ENCODE measurements around the gene IMMP2L. TPM values are rescaled to one million over a fixed set of nuclear protein-coding genes. Genes with fewer than 3 reads are reported as not detected.

Gene IMMP2L
- total and polyA plus RNA-seq, 2 of the 4 experiments (the other 2 are of a cell fraction) = 5.8 to 9.3 TPM

DNA sequence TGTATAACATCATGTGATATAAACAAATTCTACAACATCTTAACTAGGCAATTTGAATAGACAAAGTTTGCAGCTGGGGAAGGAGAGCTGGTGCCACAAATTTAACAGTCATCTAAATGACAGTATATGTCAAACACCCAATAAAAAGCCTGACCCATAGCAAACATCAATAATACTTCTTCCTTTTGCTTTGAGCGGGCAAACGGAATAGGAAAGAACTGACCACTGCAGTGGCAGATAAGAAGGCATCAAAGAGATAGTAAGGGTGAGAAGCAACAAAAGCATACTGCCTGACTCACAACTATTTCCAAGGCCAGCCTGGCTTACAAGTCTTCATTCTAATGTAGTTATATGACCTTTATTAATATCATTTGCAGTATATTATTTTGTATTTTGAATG lies 371.5 kb downstream of the IMMP2L start:
- Histone ChIP-seq H3K9ac (ENCODE audit: low read depth, low read length) (no peak overlapping the region), H3K23ac (ENCODE audit: low read depth, low read length) (no peak overlapping the region), H3K4ac (ENCODE audit: low read depth, low read length) (no peak overlapping the region), H2AFZ (replicated peaks; ENCODE audit: low read length, poor library complexity) (no peak overlapping the region), H3K4me3 (ENCODE audit: insufficient read depth, low read depth, low read length) (no peak overlapping the region), H2BK120ac (ENCODE audit: low read depth, low read length) (no peak overlapping the region), H2BK5ac (ENCODE audit: low read depth, low read length, poor library complexity, severe bottlenecking) (no peak overlapping the region), H2AK9ac (replicated peaks; ENCODE audit: low read depth, low read length, poor library complexity) (no peak overlapping the region), H3K4me1 (ENCODE audit: control insufficient read depth, insufficient read depth, low read length) (no peaks in the 10 kb centered on the region), H3K14ac (replicated peaks; ENCODE audit: low read depth, low read length) (no peak overlapping the region), H3K36me3 (ENCODE audit: control insufficient read depth, insufficient read depth, low read length) (no peaks in the 10 kb centered on the region), H2BK15ac (ENCODE audit: low read depth, low read length) (no peak overlapping the region), H4K91ac (ENCODE audit: insufficient read depth, low read depth, low read length) (no peak overlapping the region), H3K56ac (ENCODE audit: extremely low read depth, insufficient read depth, low read length) (no peak overlapping the region), H2BK20ac (ENCODE audit: low read depth, low read length) (no peak overlapping the region), H3K4me2 (ENCODE audit: low read depth, low read length) (no peak overlapping the region), H4K20me1 (ENCODE audit: insufficient read depth, low read length) (no peaks in the 10 kb centered on the region), H3K27ac (ENCODE audit: insufficient read depth, low read length) (no peak overlapping the region), H4K5ac (ENCODE audit: low read depth, low read length) (no peak overlapping the region), H4K8ac (ENCODE audit: low read depth in 2 of 2, low read length in 2 of 2) (no peak overlapping the region), H3K9me3 (ENCODE audit: control insufficient read depth, insufficient read depth, low read length) (no peaks in the 10 kb centered on the region), H2AK5ac (ENCODE audit: low read depth, low read length) (no peak overlapping the region), H3K79me1 (ENCODE audit: low read depth in 1 of 2, low read length in 2 of 2) (no peaks in the 10 kb centered on the region), H3K9me1 (ENCODE audit: insufficient read depth, low read length) (peaks cover 1% of the 10 kb centered on the region; the same call in 1 of the 2 replicates), H3K18ac (ENCODE audit: low read depth, low read length) (no peak overlapping the region), H3K27me3 (ENCODE audit: control insufficient read depth, insufficient read depth, low read length) (no peaks in the 10 kb centered on the region)
- no peak for TF ChIP-seq NFE2L2 (IDR thresholded peaks at IDR 0.05; ENCODE audit: low read depth, low read length)
- no peak for TF ChIP-seq MAZ (IDR thresholded peaks at IDR 0.05; ENCODE audit: borderline replicate concordance, low read depth, low read length)
- TF ChIP-seq RFX5 (IDR thresholded peaks at IDR 0.05; ENCODE audit: low read depth, low read length) = no peak
- no peak for TF ChIP-seq SMC3 (IDR thresholded peaks at IDR 0.05; ENCODE audit: low read depth, low read length)
- TF ChIP-seq MAFK (IDR thresholded peaks at IDR 0.05; ENCODE audit: low read depth, low read length) = no peak
- TF ChIP-seq, protein P1, sequence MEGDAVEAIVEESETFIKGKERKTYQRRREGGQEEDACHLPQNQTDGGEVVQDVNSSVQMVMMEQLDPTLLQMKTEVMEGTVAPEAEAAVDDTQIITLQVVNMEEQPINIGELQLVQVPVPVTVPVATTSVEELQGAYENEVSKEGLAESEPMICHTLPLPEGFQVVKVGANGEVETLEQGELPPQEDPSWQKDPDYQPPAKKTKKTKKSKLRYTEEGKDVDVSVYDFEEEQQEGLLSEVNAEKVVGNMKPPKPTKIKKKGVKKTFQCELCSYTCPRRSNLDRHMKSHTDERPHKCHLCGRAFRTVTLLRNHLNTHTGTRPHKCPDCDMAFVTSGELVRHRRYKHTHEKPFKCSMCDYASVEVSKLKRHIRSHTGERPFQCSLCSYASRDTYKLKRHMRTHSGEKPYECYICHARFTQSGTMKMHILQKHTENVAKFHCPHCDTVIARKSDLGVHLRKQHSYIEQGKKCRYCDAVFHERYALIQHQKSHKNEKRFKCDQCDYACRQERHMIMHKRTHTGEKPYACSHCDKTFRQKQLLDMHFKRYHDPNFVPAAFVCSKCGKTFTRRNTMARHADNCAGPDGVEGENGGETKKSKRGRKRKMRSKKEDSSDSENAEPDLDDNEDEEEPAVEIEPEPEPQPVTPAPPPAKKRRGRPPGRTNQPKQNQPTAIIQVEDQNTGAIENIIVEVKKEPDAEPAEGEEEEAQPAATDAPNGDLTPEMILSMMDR (conservative IDR thresholded peaks at IDR 0.05; ENCODE audit: low read depth, low read length) = no peak
- TF ChIP-seq BHLHE40 (IDR thresholded peaks at IDR 0.05; ENCODE audit: low read depth, low read length) = no peak
- BruUV-seq (replicated peaks) = no TSS peak
- ChIA-PET CTCF (interaction anchor here (0.6 kb wide), 1 partner anchor 12 kb away, joined by 3 read pairs; no protein-coding TSS in a partner anchor), POLR2A (ENCODE audit: unreplicated experiment) (no interaction called here)
- no peak for ATAC-seq (ENCODE audit: low read depth)
- in situ Hi-C loops (cut with MboI; ENCODE audit: low sequenced_read_pairs) (no loop called here), dilution Hi-C loops (cut with HindIII; ENCODE audit: low sequenced_read_pairs, unreplicated experiment) (no loop called here), intact Hi-C loops (cut with micrococcal nuclease) (no loop called here)
- no CpG with 5 or more reads among the region's 2 CpGs for WGBS, 2 experiments (ENCODE audit: extremely low coverage in 2 of 2, insufficient read length in 1 of 2)
- no peak for DNase-seq
